ENCODE results near the gene S100A8. TPM values are rescaled to one million over a fixed set of nuclear protein-coding genes. Genes with fewer than 3 reads are reported as not detected.

Gene S100A8
- total RNA-seq, 1 donor from 2014 or later: not detected

- H3K4me1 Mint-ChIP-seq: no peaks in the 10 kb centered on the region
- H3K9me3 Mint-ChIP-seq: no peaks in the 10 kb centered on the region
- no peak overlapping the region for H3K4me3 Mint-ChIP-seq
- DNase-seq (ENCODE audit: low spot score in 2 of 2, unreplicated experiment in 2 of 2): no peak
- H3K36me3 Mint-ChIP-seq: no peaks in the 10 kb centered on the region
- H3K27ac Mint-ChIP-seq: no peak overlapping the region
- H3K27me3 Mint-ChIP-seq (ENCODE audit: low read depth): peaks cover 9% of the 10 kb centered on the region
- TF ChIP-seq, protein P1, sequence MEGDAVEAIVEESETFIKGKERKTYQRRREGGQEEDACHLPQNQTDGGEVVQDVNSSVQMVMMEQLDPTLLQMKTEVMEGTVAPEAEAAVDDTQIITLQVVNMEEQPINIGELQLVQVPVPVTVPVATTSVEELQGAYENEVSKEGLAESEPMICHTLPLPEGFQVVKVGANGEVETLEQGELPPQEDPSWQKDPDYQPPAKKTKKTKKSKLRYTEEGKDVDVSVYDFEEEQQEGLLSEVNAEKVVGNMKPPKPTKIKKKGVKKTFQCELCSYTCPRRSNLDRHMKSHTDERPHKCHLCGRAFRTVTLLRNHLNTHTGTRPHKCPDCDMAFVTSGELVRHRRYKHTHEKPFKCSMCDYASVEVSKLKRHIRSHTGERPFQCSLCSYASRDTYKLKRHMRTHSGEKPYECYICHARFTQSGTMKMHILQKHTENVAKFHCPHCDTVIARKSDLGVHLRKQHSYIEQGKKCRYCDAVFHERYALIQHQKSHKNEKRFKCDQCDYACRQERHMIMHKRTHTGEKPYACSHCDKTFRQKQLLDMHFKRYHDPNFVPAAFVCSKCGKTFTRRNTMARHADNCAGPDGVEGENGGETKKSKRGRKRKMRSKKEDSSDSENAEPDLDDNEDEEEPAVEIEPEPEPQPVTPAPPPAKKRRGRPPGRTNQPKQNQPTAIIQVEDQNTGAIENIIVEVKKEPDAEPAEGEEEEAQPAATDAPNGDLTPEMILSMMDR (IDR thresholded peaks at IDR 0.05; ENCODE audit: unreplicated experiment): no peak
Observed at GRCh38 chr1:153374071-153374470, 16.8 kb downstream of the S100A8 start.

GRCh38 chr1:153372571-153372970 lies 18.3 kb downstream of the S100A8 start:
- no peaks in the 10 kb centered on the region for H3K36me3 Mint-ChIP-seq
- no peaks in the 10 kb centered on the region for H3K4me1 Mint-ChIP-seq
- no peaks in the 10 kb centered on the region for H3K9me3 Mint-ChIP-seq
- H3K4me3 Mint-ChIP-seq: no peak overlapping the region
- no peak for DNase-seq (ENCODE audit: low spot score in 2 of 2, unreplicated experiment in 2 of 2)
- no peak overlapping the region for H3K27ac Mint-ChIP-seq
- TF ChIP-seq, protein P1 (IDR thresholded peaks at IDR 0.05; ENCODE audit: unreplicated experiment): no peak
- H3K27me3 Mint-ChIP-seq (ENCODE audit: low read depth): peaks cover 9% of the 10 kb centered on the region

DNA sequence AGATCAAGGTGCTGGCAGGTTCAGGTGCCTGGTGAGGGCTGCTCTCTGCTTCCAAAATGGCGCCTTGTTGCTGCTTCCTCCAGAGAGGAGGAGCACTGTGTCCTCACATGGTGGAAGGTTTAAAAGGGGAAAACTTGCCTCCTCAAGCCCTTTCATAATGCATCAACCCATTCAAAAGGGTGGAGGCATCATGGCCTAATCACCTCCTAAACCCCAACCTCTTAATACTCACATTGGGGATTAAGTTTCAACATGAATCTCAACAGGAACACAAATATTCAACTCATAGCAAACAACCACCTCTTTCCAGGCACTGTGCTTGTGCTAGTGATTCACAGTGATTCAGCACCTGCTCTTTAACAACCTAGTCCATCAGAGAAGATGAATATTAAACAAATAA lies 19.6 kb downstream of the S100A8 start:
- H3K4me1 Mint-ChIP-seq: no peaks in the 10 kb centered on the region
- DNase-seq (ENCODE audit: low spot score in 2 of 2, unreplicated experiment in 2 of 2): no peak
- peaks cover 5% of the 10 kb centered on the region for H3K27me3 Mint-ChIP-seq (ENCODE audit: low read depth)
- H3K36me3 Mint-ChIP-seq: no peaks in the 10 kb centered on the region
- no peak overlapping the region for H3K4me3 Mint-ChIP-seq
- TF ChIP-seq, protein P1 (IDR thresholded peaks at IDR 0.05; ENCODE audit: unreplicated experiment): no peak
- no peak overlapping the region for H3K27ac Mint-ChIP-seq
- H3K9me3 Mint-ChIP-seq: no peaks in the 10 kb centered on the region

DNA sequence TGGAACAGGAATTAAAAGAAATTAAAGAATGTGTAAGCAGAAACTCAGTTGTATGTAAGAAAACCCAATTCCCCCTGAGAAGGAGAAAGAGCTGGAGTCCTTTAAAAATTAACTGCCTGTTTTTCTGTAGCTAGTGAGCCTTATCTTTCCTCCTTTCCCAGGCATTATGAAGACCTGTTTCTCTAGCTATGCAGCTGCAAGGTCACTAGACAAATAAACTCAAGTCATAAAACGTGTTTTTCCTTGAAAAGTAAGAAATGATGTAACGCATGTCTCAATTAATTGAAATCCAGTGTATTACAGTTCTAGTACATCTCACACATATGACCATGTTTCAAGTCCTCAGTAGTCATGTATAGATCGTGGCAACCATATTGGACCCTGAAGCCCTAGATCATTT lies 20.7 kb downstream of the S100A8 start:
- no peak for DNase-seq (ENCODE audit: low spot score in 2 of 2, unreplicated experiment in 2 of 2)
- no peaks in the 10 kb centered on the region for H3K9me3 Mint-ChIP-seq
- no peak overlapping the region for H3K4me3 Mint-ChIP-seq
- H3K36me3 Mint-ChIP-seq: no peaks in the 10 kb centered on the region
- no peak overlapping the region for H3K27ac Mint-ChIP-seq
- TF ChIP-seq, protein P1 (IDR thresholded peaks at IDR 0.05; ENCODE audit: unreplicated experiment): no peak
- peaks cover 5% of the 10 kb centered on the region for H3K27me3 Mint-ChIP-seq (ENCODE audit: low read depth)
- peaks cover 10% of the 10 kb centered on the region for H3K4me1 Mint-ChIP-seq

DNA sequence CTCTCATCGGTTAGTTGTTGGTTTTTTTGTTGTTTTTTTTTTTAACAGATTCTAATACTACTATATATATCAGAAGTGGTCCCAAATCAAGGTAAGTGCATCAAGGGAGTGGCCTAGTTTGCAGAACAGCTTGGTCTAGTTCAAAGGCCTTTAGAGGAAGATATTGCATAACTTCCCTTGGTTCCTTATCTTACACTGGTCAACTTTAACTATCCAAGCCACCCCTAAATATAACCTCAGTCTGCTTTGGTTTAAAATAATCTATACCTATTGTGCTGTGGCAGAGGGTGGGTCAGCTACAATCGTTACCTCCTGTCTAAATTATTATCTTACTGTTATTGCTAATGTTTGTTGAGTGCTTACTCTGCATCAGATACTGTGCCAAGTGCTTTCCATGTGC lies 22.4 kb downstream of the S100A8 start:
- no peak overlapping the region for H3K27ac Mint-ChIP-seq
- H3K4me1 Mint-ChIP-seq: peaks cover 19% of the 10 kb centered on the region
- no peak for DNase-seq (ENCODE audit: low spot score in 2 of 2, unreplicated experiment in 2 of 2)
- TF ChIP-seq, protein P1 (IDR thresholded peaks at IDR 0.05; ENCODE audit: unreplicated experiment): no peak
- peaks cover 5% of the 10 kb centered on the region for H3K27me3 Mint-ChIP-seq (ENCODE audit: low read depth)
- no peaks in the 10 kb centered on the region for H3K9me3 Mint-ChIP-seq
- no peaks in the 10 kb centered on the region for H3K36me3 Mint-ChIP-seq
- no peak overlapping the region for H3K4me3 Mint-ChIP-seq

DNA sequence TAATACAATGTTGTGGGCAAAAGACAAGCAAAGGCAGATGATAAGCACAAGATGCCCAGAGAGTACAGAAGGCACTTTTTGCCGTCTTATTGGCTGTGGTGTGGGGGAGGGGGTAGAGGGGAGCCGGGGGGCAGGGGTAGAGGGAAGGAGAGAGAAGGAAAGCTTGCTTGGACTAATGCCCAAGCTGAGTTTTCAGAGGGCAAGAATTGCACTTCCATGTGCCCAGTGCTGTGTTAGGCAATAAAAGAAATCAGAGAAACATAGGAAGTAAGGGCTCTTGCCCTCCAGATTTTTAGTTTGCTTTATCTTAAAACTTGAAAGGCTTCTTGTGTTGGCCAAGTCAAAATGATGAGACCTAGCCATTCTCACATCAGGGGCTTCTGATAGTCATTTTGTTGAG lies 23.8 kb downstream of the S100A8 start:
- H3K27me3 Mint-ChIP-seq (ENCODE audit: low read depth): peaks cover 5% of the 10 kb centered on the region
- H3K27ac Mint-ChIP-seq: no peak overlapping the region
- no peak overlapping the region for H3K4me3 Mint-ChIP-seq
- no peaks in the 10 kb centered on the region for H3K9me3 Mint-ChIP-seq
- no peaks in the 10 kb centered on the region for H3K36me3 Mint-ChIP-seq
- no peak for DNase-seq (ENCODE audit: low spot score in 2 of 2, unreplicated experiment in 2 of 2)
- TF ChIP-seq, protein P1 (IDR thresholded peaks at IDR 0.05; ENCODE audit: unreplicated experiment): no peak
- H3K4me1 Mint-ChIP-seq: peaks cover 19% of the 10 kb centered on the region
